Sigmoid colon (tissue), 4 donors: ENCODE results near the gene HNRNPLL.

ENCODE experiments used
- EP300 ChIP-seq, 4 donors: sonication (generic); formaldehyde crosslinking; IDR thresholded peaks; one replicate each; pipeline ENCODE4 v1.6.1; 2017; ENCODE audit warnings: antibody characterized with exemption in 4 of 4
- POLR2A ChIP-seq, 2 donors: fragments of 450-650 bp; IDR thresholded peaks; one replicate each; pipeline ENCODE4 v1.6.1; 2016; ENCODE audit warnings: antibody characterized with exemption in 2 of 2, mild to moderate bottlenecking in 2 of 2, moderate library complexity in 2 of 2
- POLR2AphosphoS5 ChIP-seq, 4 donors: sonication (generic); formaldehyde crosslinking; IDR thresholded peaks; one replicate each; pipeline ENCODE4 v1.6.1; 2017; ENCODE audit warnings: antibody characterized with exemption in 4 of 4
- TF ChIP-seq, protein P1 (sequence below), 4 experiments: fragments of 450-650 bp in 3 of 4; fragments of 200-600 bp in 1 of 4; IDR thresholded peaks; one replicate each; pipeline ENCODE4 v1.5.1; 2016 to 2019; ENCODE audit warnings: antibody characterized with exemption in 4 of 4, mild to moderate bottlenecking in 3 of 4, moderate library complexity in 2 of 4

GRCh38 chr2:38516122-38516521 lies 86.6 kb downstream of the HNRNPLL start:
- TF ChIP-seq, protein P1, sequence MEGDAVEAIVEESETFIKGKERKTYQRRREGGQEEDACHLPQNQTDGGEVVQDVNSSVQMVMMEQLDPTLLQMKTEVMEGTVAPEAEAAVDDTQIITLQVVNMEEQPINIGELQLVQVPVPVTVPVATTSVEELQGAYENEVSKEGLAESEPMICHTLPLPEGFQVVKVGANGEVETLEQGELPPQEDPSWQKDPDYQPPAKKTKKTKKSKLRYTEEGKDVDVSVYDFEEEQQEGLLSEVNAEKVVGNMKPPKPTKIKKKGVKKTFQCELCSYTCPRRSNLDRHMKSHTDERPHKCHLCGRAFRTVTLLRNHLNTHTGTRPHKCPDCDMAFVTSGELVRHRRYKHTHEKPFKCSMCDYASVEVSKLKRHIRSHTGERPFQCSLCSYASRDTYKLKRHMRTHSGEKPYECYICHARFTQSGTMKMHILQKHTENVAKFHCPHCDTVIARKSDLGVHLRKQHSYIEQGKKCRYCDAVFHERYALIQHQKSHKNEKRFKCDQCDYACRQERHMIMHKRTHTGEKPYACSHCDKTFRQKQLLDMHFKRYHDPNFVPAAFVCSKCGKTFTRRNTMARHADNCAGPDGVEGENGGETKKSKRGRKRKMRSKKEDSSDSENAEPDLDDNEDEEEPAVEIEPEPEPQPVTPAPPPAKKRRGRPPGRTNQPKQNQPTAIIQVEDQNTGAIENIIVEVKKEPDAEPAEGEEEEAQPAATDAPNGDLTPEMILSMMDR (IDR thresholded peaks at IDR 0.05), result no peak
- TF ChIP-seq EP300 (IDR thresholded peaks at IDR 0.05) (no peak), POLR2A (IDR thresholded peaks at IDR 0.05) (no peak), POLR2AphosphoS5 (IDR thresholded peaks at IDR 0.05) (no peak)
